ENCODE results near the gene CST1.
"Not testable (repeated sequence)": the region's sequence is repeated elsewhere in the genome, so short reads cannot be mapped to it uniquely, and the experiment has no call there.

Gene CST1

DNA sequence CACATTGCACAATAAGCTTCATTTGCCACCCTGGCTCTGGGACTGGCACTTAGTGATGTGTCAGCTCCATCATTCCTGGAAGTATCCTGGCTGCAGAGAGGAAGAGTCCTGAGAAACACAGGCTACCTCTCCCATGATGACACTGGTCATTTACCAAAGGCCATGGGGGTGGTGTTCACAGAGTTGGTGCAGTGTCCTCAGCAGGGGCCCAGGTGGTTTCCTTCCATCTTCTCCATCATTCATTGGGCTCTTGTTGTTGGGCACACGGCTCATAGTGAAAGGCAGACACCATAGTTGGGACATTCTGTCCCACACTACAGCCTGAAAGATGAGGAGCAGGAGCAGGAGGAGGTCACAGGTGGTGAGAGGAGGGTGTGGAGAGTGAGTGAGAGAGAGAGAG lies 15.8 kb upstream of the CST1 start:
- DNase-seq (ENCODE audit: insufficient read length, low spot score) (no peak), FAIRE-seq (no peak)
- TF ChIP-seq POLR2A (IDR thresholded peaks at IDR 0.05; ENCODE audit: low read depth, low read length), result no peak

GRCh38 chr20:23765578-23765977 lies 14.8 kb upstream of the CST1 start:
- no peak for TF ChIP-seq POLR2A (IDR thresholded peaks at IDR 0.05; ENCODE audit: low read depth, low read length)
- DNase-seq (ENCODE audit: insufficient read length, low spot score) (no peak), FAIRE-seq (no peak)

DNA sequence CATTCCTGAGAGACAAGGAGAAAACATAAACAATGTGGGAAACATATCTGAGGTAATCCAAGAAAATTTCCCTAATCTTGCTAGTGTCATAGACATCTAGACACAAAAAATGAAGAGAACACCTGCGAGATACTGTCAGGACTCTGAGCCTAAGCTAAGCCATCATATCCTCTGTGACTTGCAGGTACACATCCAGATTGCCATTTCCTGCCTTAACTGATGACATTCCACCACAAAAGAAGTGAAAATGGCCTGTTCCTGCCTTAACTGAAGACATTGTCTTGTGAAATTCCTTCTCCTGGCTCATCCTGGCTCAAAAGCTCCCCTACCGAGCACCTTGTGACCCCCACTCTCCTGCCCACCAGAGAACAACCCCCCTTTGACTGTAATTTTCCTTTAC lies 13.9 kb upstream of the CST1 start:
- FAIRE-seq; DNase-seq (ENCODE audit: insufficient read length, low spot score): not testable (repeated sequence)

GRCh38 chr20:23763345-23763744 lies 12.6 kb upstream of the CST1 start:
- DNase-seq (ENCODE audit: insufficient read length, low spot score) (no peak), FAIRE-seq (no peak)
- TF ChIP-seq POLR2A (IDR thresholded peaks at IDR 0.05; ENCODE audit: low read depth, low read length), result no peak

- no peak for DNase-seq (ENCODE audit: insufficient read length, low spot score)
- no peak for TF ChIP-seq POLR2A (IDR thresholded peaks at IDR 0.05; ENCODE audit: low read depth, low read length)
- FAIRE-seq, result no peak
Measured at GRCh38 chr20:23759306-23759940, 8.7 kb upstream of the CST1 start.

- not testable (repeated sequence) for DNase-seq (ENCODE audit: insufficient read length, low spot score); FAIRE-seq
Measured at GRCh38 chr20:23756792-23757191, 6.1 kb upstream of the CST1 start.

DNA sequence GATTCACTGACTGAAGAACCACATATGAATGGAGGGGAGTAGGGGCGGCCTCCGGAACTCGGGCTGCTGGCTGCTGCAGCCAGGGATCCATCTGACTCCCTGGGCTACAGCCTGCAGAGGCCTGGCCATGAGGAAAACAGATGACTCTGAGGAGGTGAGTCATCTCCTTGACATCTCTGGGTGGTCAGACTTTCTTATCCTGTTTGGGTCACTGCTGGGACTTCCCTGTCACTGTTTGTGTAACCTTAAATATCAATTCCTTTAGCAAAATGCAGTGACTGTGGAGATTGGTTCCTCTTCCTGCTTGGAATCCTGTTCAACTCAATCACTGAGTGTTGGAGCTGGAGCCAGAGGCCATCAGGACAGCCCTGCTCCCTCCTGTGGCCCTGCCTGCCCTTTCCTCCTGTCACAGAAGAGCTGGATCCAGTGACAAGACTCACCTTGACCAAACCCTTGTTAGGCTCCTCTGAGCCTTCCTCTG lies 4.4 kb upstream of the CST1 start:
- DNase-seq (ENCODE audit: insufficient read length, low spot score); FAIRE-seq: not testable (repeated sequence)

DNA sequence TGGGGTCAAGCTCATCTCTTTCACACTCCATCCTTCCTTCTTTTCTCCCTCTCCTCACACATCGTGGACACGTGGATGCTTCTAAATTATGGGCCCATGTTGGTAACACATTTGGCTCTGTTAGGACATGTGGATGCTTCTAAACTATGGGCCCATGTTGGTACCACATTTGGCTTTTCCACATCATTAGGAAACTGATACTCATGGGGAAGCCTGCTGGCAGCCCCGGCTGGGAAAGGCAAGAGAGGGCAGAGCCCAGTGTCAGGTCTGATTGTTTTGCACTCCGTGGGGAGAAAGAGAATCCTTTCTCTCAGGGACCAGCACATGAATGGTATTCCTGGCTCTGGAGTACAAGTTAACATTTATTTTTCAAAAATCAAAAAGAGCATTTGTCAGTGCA lies 4.0 kb upstream of the CST1 start:
- TF ChIP-seq POLR2A (IDR thresholded peaks at IDR 0.05; ENCODE audit: low read depth, low read length), result no peak
- FAIRE-seq (no peak), DNase-seq (ENCODE audit: insufficient read length, low spot score) (no peak)

DNA sequence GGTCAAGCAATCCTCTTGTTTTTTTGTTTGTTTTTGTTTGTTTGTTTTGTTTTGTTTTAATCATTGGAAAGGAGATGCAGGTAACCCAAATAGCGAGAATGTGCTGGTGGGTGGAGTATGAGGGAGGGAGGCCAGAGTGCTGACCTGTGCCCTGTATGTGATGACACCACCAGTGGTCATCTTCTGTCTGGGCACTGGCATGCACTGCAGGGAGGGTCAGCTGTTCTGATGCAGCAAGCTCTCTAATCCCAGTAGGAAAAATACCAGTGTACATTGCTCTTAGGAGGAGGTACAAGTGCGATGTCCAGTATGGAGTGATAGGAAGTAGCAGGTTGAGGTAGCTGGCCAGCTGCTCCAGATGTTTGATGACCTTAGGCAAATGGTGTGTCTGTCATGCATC lies 2.9 kb upstream of the CST1 start:
- FAIRE-seq (no peak), DNase-seq (ENCODE audit: insufficient read length, low spot score) (no peak)
- TF ChIP-seq POLR2A (IDR thresholded peaks at IDR 0.05; ENCODE audit: low read depth, low read length), result no peak

DNA sequence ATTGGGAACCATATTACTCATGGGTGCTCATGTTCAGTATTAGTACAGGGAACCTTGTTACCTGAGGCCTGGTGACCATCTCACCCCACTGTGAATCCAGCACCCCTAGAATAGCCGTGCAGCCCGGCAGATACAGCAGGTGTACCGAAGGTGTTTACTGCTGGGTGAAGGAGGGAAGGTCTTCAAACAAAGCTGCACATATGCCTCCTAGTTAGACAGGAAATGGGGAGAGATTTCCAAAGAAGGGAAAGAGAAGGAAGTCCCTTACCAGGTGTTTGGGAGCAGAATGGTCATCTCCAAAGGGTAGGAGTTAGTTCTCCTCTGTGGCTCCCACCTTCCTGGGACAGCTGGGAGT lies 2.4 kb upstream of the CST1 start:
- DNase-seq (ENCODE audit: insufficient read length, low spot score), result no peak
- FAIRE-seq, result no peak
- TF ChIP-seq POLR2A (IDR thresholded peaks at IDR 0.05; ENCODE audit: low read depth, low read length), result no peak

DNA sequence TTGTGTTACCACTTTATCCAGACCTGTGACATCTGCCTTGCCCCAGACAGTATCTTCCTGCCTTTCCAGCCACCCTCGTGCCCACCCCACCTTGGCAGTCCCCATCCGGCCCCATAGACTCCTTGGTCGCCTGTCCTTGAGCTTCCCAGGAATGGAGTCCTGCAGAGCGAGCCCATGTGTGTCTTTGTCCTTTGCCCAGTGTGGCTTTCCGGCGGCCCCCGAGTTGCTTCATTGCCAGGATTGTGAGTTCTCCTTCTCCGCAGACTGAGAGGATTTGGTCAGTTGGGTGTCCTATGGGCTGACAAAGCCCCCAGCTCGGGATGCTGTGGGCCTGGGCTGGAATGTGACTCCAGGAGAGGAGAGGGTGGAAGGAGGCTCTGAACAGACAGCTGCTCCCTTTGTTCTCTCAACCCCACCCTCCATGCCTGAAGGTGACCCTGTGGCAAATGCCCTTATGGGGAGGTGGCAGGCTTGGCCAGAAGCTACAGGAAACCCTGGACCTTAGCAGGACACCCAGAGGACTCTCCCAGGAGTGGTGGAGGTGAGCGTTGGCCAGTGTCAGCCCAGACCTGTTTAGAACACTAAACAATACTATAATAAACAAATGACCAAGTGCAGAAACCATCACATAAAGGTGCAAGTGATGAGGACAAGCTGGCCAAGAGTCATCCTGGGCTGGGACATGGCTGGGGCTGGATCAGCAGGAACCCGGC lies 1.9 kb upstream of the CST1 start:
- no peak for TF ChIP-seq POLR2A (IDR thresholded peaks at IDR 0.05; ENCODE audit: low read depth, low read length)
- no peak for FAIRE-seq
- no peak for DNase-seq (ENCODE audit: insufficient read length, low spot score)

GRCh38 chr20:23752019-23752418 lies 1.3 kb upstream of the CST1 start:
- DNase-seq (ENCODE audit: insufficient read length, low spot score) (no peak), FAIRE-seq (no peak)
- no peak for TF ChIP-seq POLR2A (IDR thresholded peaks at IDR 0.05; ENCODE audit: low read depth, low read length)

GRCh38 chr20:23749746-23750145 lies 989 bp downstream of the CST1 start:
- FAIRE-seq (no peak), DNase-seq (ENCODE audit: insufficient read length, low spot score) (no peak)
- TF ChIP-seq POLR2A (IDR thresholded peaks at IDR 0.05; ENCODE audit: low read depth, low read length), result no peak

- not testable (repeated sequence) for FAIRE-seq; DNase-seq (ENCODE audit: insufficient read length, low spot score)
Measured at GRCh38 chr20:23748975-23749374, 1.8 kb downstream of the CST1 start.

DNA sequence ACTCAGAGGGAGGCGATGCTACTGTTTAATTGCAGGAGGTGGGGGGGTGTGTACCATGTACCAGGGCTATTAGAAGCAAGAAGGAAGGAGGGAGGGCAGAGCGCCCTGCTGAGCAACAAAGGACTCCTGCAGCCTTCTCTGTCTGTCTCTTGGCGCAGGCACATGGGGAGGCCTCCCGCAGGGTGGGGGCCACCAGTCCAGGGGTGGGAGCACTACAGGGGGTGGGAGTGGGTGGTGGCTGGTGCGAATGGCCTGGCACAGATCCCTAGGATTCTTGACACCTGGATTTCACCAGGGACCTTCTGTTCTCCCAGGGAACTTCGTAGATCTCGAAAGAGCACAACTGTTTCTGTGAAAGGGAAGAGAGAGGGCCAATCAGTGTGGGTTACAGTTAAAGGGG lies 3.2 kb downstream of the CST1 start:
- not testable (repeated sequence) for DNase-seq (ENCODE audit: insufficient read length, low spot score); FAIRE-seq

DNA sequence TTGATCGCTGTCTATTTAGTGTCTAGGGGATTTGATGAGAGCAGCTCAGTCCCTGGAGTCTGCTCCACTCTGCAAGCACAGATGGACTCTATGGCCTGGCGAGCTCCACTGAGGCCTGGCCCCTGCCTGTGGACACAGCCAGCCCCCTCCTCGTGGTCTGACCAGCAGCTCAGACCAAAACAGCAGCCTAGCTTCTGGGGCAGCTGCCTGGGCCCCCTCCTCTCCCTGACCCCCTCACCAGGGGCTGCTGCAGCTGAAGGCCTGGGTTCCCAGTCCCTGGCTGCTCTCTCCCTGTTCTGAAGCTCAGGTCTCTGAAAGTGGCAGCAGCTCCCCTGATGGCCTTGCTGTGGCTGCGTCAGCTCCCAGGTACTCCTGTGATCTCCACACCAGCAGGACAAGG lies 3.6 kb downstream of the CST1 start:
- not testable (repeated sequence) for FAIRE-seq

More for the DNA sequence above, 3.6 kb downstream of the CST1 start:
- not testable (repeated sequence) for DNase-seq (ENCODE audit: insufficient read length, low spot score)
